ENCODE data around the gene TRIM28. TPM values are rescaled to one million over a fixed set of nuclear protein-coding genes. Genes with fewer than 3 reads are reported as not detected.
A peak's percentile ranks its signal among the peaks of the same experiment; 100 is the strongest.

The TRIM28 gene
- total and polyA plus RNA-seq, 4 donors: 47.1 to 157 (median 84.2) TPM

- TF ChIP-seq ZBTB33 (IDR thresholded peaks at IDR 0.05): no peak
- no peak for TF ChIP-seq NR2F2 (IDR thresholded peaks at IDR 0.05)
- no peak for TF ChIP-seq EGR1 (IDR thresholded peaks at IDR 0.05; ENCODE audit: low read depth in 2 of 2)
- TF ChIP-seq TAF1 (conservative IDR thresholded peaks at IDR 0.05): no peak
- no peak for TF ChIP-seq RXRA (IDR thresholded peaks at IDR 0.05)
- TF ChIP-seq SP1 (IDR thresholded peaks at IDR 0.05): no peak
- TF ChIP-seq JUND (IDR thresholded peaks at IDR 0.05): no peak
- no peak for TF ChIP-seq CTCF (IDR thresholded peaks at IDR 0.05; ENCODE audit: low read depth, low read length, missing input control)
- no peak for TF ChIP-seq FOXA2 (IDR thresholded peaks at IDR 0.05)
- no peak for TF ChIP-seq HNF4G (IDR thresholded peaks at IDR 0.05)
- no peak for TF ChIP-seq RAD21 (IDR thresholded peaks at IDR 0.05)
- no peak for TF ChIP-seq REST (IDR thresholded peaks at IDR 0.05)
- TF ChIP-seq YY1 (IDR thresholded peaks at IDR 0.05): no peak
- TF ChIP-seq HNF4A (conservative IDR thresholded peaks at IDR 0.05): no peak
- no peak for TF ChIP-seq FOXA1 (IDR thresholded peaks at IDR 0.05)
- Histone ChIP-seq H3K36me3 (ENCODE audit: control insufficient read depth in 4 of 4, insufficient read depth in 3 of 4, low read depth in 1 of 4, low read length in 3 of 4) (peaks cover 13 to 45% (median 34%) of the 10 kb centered on the region in 4 donors), H3K9ac (ENCODE audit: low read depth in 1 of 2, low read length in 2 of 2) (peak overlapping the region; percentile 76 to 91), H3K4me3 (ENCODE audit: low read depth in 1 of 3, low read length in 3 of 3) (peak overlapping the region; percentile 62 to 99 (median 79)), H3K9me3 (ENCODE audit: control insufficient read depth in 4 of 4, low read length in 3 of 4) (no peaks in the 10 kb centered on the region), H3K27me3 (ENCODE audit: control insufficient read depth in 4 of 4, insufficient read depth in 4 of 4, low read length in 3 of 4) (no peaks in the 10 kb centered on the region), H3K27ac (ENCODE audit: low read depth in 1 of 2, low read length in 2 of 2) (peak overlapping the region; percentile 71 to 92), H3K4me1 (ENCODE audit: control insufficient read depth in 4 of 4, insufficient read depth in 4 of 4, low read length in 3 of 4) (peaks cover 10 to 36% (median 32%) of the 10 kb centered on the region in 4 donors)
- 53% methylated on average over 18 of the region's 18 CpGs for WGBS
- no peak for DNase-seq (ENCODE audit: low spot score)
Observed at GRCh38 chr19:58553799-58554493, 10.1 kb downstream of the TRIM28 start.
